ENCODE data around the gene KCTD4.

The KCTD4 gene

DNA sequence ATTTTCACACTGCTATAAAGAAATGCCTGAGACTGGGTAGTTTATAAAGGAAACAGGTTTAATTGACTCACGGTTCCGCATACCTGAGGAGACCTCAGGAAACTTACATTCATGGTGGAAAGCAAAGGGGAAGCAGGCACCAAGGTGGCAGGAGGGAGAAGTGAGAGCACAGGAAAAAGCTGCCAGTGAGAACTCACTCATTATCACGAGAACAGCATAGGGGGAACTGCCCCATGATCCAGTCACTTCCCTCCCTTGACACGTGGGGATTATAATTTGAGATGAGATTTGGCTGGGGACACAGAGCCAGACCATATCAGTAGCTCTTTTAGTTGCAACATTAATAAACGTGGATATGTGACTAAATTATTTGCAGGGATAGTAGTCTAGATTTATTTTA is 4.3 kb upstream of the KCTD4 start:
- Histone ChIP-seq H3K4me1 (ENCODE audit: control insufficient read depth, low read length) (no peaks in the 10 kb centered on the region), H3K9me3 (ENCODE audit: control insufficient read depth, insufficient read depth, low read length) (no peaks in the 10 kb centered on the region), H3K4me2 (ENCODE audit: low read length) (no peak overlapping the region), H4K20me1 (ENCODE audit: control insufficient read depth, insufficient read depth, low read depth, low read length) (no peaks in the 10 kb centered on the region), H3K4me3 (ENCODE audit: low read length) (no peak overlapping the region), H3K27me3 (ENCODE audit: control insufficient read depth, low read length) (no peaks in the 10 kb centered on the region), H3K27ac (ENCODE audit: low read depth, low read length) (no peak overlapping the region), H3K9me2 (replicated peaks; ENCODE audit: control insufficient read depth, low read length) (no peaks in the 10 kb centered on the region), H3K36me3 (ENCODE audit: control insufficient read depth, low read length) (peaks cover 16% of the 10 kb centered on the region), H3K79me2 (ENCODE audit: control insufficient read depth, low read length) (no peaks in the 10 kb centered on the region), H3F3A (ENCODE audit: control insufficient read depth, insufficient read depth) (0 out of 2 replicates have a peak, but pooled peaks cover 3% of the 10 kb centered on the region)
- TF ChIP-seq EZH2phosphoT487 (IDR thresholded peaks at IDR 0.05; ENCODE audit: borderline replicate concordance, low read length): no peak
- TF ChIP-seq, protein P1, sequence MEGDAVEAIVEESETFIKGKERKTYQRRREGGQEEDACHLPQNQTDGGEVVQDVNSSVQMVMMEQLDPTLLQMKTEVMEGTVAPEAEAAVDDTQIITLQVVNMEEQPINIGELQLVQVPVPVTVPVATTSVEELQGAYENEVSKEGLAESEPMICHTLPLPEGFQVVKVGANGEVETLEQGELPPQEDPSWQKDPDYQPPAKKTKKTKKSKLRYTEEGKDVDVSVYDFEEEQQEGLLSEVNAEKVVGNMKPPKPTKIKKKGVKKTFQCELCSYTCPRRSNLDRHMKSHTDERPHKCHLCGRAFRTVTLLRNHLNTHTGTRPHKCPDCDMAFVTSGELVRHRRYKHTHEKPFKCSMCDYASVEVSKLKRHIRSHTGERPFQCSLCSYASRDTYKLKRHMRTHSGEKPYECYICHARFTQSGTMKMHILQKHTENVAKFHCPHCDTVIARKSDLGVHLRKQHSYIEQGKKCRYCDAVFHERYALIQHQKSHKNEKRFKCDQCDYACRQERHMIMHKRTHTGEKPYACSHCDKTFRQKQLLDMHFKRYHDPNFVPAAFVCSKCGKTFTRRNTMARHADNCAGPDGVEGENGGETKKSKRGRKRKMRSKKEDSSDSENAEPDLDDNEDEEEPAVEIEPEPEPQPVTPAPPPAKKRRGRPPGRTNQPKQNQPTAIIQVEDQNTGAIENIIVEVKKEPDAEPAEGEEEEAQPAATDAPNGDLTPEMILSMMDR (IDR thresholded peaks at IDR 0.05; ENCODE audit: low read depth, low read length, poor library complexity, severe bottlenecking): no peak

DNA sequence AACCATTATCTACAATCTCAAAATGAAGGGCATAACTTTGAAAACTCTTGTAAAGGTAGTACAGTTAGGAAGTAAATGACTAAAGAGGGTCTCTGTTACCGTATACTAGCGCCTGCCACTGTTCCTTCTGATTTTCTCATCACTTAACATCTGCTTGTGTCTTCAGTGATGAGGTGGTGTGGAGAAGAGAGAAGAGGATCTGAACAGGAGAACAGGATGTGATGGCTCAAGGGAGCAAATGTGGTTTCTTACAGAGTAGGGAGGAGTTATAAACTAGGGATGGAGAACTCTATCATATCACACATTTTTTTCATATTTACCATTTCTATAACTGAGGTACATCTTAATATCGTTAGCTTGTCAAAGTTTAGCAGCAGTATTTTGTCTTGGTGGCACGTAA is 1.1 kb downstream of the KCTD4 start:
- H3K4me2 ChIP-seq (ENCODE audit: low read length): no peak overlapping the region
- H3K4me1 ChIP-seq (ENCODE audit: control insufficient read depth, low read length): no peaks in the 10 kb centered on the region
- H3K9me2 ChIP-seq (replicated peaks; ENCODE audit: control insufficient read depth, low read length): no peaks in the 10 kb centered on the region
- H4K20me1 ChIP-seq (ENCODE audit: control insufficient read depth, insufficient read depth, low read depth, low read length): no peaks in the 10 kb centered on the region
- H3K27me3 ChIP-seq (ENCODE audit: control insufficient read depth, low read length): no peaks in the 10 kb centered on the region
- H3K79me2 ChIP-seq (ENCODE audit: control insufficient read depth, low read length): 0 out of 2 replicates have a peak, but pooled peaks cover 6% of the 10 kb centered on the region
- TF ChIP-seq, protein P1 (IDR thresholded peaks at IDR 0.05; ENCODE audit: low read depth, low read length, poor library complexity, severe bottlenecking): no peak
- no peak for TF ChIP-seq EZH2phosphoT487 (IDR thresholded peaks at IDR 0.05; ENCODE audit: borderline replicate concordance, low read length)
- H3F3A ChIP-seq (ENCODE audit: control insufficient read depth, insufficient read depth): 0 out of 2 replicates have a peak, but pooled peaks cover 3% of the 10 kb centered on the region
- H3K9me3 ChIP-seq (ENCODE audit: control insufficient read depth, insufficient read depth, low read length): no peaks in the 10 kb centered on the region
- H3K4me3 ChIP-seq (ENCODE audit: low read length): no peak overlapping the region
- no peaks in the 10 kb centered on the region for H3K36me3 ChIP-seq (ENCODE audit: control insufficient read depth, low read length)
- no peak overlapping the region for H3K27ac ChIP-seq (ENCODE audit: low read depth, low read length)

DNA sequence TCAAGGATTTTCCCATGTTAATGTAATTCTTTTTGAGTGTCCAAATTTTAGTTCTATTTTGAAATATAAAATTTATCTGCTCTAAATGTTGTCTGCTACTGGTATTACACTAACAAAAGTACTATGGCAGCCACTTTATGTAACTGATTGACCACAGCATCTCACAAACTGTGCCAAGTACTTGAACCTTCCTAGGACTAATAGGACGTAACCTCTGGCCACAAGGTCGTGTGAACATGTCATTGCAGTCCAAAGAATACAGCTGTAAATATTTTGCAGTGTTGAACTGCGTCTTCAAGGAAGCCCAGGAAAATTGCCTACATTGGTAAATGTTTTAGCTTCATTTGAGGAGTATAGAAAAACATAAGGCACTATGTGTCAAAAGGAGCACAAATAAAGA is 1.9 kb downstream of the KCTD4 start:
- Histone ChIP-seq H3K4me1 (ENCODE audit: control insufficient read depth, low read length) (no peaks in the 10 kb centered on the region), H3K79me2 (ENCODE audit: control insufficient read depth, low read length) (0 out of 2 replicates have a peak, but pooled peaks cover 6% of the 10 kb centered on the region), H3K9me2 (replicated peaks; ENCODE audit: control insufficient read depth, low read length) (no peaks in the 10 kb centered on the region), H3K4me2 (ENCODE audit: low read length) (no peak overlapping the region), H3K27ac (ENCODE audit: low read depth, low read length) (no peak overlapping the region), H3K27me3 (ENCODE audit: control insufficient read depth, low read length) (no peaks in the 10 kb centered on the region), H3F3A (ENCODE audit: control insufficient read depth, insufficient read depth) (no peaks in the 10 kb centered on the region), H4K20me1 (ENCODE audit: control insufficient read depth, insufficient read depth, low read depth, low read length) (no peaks in the 10 kb centered on the region), H3K4me3 (ENCODE audit: low read length) (no peak overlapping the region), H3K9me3 (ENCODE audit: control insufficient read depth, insufficient read depth, low read length) (no peaks in the 10 kb centered on the region), H3K36me3 (ENCODE audit: control insufficient read depth, low read length) (no peaks in the 10 kb centered on the region)
- TF ChIP-seq, protein P1 (IDR thresholded peaks at IDR 0.05; ENCODE audit: low read depth, low read length, poor library complexity, severe bottlenecking): no peak
- TF ChIP-seq EZH2phosphoT487 (IDR thresholded peaks at IDR 0.05; ENCODE audit: borderline replicate concordance, low read length): no peak
